Activated CD8-positive, alpha-beta memory T cell treated with anti-CD3 and anti-CD28 coated beads for 24 hours (primary cell): ENCODE results near the gene DNASE1L3.
A peak's percentile ranks its signal among the peaks of the same experiment; 100 is the strongest.
"Not testable (repeated sequence)": the region's sequence is repeated elsewhere in the genome, so short reads cannot be mapped to it uniquely, and the experiment has no call there.

Experiments
- DNase-seq: peaks from one replicate; pipeline ENCODE4 v3.0.0-alpha.2; 2020

Gene DNASE1L3, protein sequence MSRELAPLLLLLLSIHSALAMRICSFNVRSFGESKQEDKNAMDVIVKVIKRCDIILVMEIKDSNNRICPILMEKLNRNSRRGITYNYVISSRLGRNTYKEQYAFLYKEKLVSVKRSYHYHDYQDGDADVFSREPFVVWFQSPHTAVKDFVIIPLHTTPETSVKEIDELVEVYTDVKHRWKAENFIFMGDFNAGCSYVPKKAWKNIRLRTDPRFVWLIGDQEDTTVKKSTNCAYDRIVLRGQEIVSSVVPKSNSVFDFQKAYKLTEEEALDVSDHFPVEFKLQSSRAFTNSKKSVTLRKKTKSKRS

DNA sequence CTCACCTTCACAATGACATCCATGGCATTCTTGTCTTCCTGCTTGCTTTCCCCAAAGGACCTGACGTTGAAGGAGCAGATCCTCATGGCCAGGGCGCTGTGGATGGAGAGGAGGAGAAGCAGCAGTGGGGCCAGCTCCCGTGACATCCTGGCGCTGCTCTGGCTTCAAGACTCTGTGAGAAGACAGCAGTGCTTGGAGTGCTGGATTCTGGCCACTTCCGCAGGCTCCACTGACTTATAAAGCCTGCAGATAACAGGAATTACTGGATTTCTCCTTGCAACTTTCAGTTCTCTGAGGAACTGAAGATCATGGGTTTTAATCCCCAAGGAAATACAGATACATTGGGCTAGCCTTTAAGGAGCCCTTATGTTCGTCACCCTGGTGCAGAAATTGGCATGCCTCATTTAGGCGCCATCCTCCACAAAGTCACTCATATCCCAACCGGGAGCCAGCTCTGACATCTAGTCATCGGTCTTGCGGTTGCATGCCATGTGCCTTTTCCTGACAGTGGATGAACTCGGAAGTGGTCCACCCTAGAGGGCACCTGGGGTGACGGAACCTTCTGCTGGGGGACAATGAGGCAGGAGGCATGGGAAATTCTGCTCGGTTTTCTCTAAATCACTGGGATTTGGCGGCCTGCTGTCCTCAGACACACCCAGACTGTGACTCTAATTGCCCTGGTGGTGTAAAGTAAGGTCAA, at the start of gene DNASE1L3:
Gene DNASE1L3, minus strand, starts transcription at position 212 of the 700 bp plus-strand sequence. Its CDS starts 66 bp downstream, at position 146.
- DNase-seq = no peak

DNA sequence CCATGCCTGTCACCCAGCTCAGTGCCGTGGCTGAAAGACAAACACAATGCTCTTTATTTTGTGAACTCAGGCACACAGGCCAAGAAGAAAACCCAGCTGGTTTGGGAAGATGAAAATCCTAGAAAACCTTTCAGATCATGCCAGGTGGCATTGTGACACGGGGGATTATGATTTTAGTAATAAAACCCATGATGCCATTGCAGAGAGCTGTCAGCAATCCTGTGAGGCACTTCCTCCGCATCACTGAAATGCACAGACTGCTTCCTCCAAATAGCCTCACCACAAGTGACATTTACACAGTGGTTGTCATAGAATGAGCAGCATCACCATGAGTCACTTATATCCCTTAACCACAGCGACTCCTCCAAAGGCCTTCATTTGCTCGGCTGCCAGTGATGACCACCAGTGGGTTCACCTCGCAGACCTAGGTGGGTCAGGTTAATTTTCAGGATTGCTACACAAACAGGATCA, 49.5 kb upstream of the DNASE1L3 start:
- no peak for DNase-seq

DNA sequence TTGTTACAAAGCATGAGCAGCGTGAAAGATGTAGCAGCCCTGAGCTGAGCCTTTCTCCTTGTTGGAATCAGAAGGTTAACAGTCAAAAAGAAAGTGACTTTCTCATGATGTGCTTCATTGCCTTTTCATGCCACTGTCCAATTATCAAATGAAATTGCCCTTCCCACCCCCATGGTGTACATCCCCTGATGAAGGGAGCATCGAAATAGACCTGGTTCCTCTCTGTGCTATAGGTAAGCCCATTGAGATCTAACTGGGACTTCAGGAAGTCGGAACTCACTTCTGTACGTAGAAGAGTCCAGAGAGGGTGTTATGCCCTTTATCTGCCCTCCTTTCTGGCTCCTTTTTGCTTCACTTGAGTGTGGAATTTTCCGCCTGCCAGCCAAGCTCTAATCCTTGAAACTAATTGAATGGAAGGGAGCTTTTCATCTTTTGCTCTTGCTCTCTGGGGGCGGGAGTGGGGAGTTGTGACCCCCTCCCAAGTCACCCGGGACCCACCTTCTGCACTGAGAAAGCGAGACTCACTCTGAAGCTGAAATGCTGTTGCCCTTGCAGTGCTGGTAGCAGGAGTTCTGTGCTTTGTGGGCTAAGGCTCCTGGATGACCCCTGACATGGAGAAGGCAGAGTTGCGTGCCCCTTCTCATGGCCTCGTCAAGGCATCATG, 47.8 kb upstream of the DNASE1L3 start:
- no peak for DNase-seq

DNA sequence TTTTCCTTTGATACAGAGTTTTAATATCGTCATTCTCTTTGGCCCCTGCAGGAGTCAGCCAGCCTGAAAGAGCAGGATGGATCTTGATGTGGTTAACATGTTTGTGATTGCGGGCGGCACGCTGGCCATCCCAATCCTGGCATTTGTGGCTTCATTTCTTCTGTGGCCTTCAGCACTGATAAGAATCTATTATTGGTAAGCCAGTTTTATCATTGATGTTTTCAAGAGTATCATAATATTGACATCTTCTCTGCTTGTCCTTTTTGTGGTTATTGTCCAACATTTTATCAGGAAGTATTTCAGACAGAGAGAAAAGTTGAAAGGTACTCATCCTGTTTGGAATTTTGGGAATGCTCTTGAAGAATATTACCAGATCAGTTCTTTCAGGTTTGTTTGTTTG, 45.7 kb upstream of the DNASE1L3 start:
- DNase-seq = no peak

DNA sequence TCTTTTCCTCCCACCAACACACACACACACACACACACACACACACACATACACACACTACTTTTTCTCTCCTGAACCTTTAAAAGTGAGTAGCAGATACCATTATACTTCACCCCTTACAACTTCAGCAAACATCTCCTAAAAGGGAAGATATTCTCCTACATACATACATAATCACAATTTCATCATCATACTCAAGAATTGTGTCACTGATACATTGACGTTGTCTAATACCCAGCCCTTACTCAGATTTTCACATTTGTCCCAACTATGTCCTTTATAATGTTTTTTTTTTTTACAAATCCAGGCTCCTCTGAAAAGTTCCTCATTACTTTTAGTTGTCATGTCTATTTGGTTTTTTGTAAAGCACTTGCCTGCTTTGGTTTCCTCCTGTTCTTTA, 45.3 kb upstream of the DNASE1L3 start:
- DNase-seq = no peak

DNA sequence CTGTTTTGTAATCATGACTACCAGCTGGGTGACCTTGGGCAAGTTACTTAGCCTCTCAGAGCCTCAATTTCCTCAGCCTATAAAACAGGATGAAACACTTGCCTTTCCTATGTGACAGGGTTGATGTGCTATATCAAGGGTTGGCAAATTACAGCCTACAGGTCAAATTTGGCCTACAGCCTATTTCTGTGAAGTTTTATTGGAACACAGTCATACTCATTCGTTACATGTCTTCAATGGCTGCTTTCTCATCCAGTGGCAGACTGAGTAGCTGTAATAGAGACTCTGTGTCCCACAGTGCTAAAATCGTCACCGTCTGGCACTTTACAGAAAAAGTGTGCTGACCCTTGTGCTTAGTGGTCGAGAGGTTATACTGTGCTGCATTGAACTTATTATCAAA, 43.4 kb upstream of the DNASE1L3 start:
- DNase-seq = no peak

DNA sequence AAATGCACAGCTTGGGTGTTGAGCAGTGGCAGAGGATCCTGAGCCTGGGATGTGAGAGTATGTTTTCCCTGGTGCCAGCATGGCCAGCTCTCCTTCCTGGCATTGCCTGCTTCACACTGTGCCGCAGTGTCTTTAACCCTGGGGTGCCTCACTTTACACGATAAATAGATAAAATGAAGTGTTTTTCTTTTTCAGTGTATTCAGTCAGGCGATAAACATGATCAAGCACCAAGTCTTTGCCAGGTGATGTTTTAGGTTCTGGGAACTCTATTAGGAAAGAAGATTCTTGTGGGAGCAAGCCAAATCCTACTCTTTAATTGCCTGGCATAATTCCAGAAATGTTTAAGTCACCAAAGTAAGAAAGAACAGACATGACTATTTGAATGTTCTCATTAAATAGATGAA, 40.9 kb upstream of the DNASE1L3 start:
- no peak for DNase-seq

DNA sequence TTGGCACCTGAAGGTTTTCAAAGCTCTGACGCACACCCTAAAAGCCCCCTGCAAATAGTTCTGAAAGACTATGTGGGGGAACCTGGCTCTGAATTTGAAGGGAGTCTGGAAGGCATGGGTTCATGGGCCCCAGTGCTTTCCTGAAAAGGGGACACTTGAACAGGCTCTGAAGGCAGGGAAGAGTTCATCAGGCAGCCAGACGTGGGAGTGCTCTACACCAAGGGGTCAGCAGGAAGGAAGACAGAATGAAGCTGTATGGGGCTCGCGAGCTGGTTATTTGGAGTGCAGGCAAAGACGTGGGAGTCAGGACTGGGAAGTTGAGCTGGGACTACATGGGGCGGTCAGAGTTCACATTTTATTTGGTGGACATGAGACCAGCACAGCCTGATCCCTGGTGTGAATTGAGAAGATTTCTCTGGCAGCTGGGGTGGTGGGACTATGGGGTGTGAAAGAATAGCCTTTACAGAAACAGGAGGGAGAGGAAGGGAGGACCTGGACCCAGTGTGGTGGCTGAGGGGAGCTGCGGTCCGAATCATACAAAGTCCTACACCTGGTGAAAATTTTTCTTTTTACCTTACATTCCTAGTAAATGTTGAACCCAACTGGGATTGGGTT, 39.4 kb upstream of the DNASE1L3 start:
- DNase-seq = no peak

DNA sequence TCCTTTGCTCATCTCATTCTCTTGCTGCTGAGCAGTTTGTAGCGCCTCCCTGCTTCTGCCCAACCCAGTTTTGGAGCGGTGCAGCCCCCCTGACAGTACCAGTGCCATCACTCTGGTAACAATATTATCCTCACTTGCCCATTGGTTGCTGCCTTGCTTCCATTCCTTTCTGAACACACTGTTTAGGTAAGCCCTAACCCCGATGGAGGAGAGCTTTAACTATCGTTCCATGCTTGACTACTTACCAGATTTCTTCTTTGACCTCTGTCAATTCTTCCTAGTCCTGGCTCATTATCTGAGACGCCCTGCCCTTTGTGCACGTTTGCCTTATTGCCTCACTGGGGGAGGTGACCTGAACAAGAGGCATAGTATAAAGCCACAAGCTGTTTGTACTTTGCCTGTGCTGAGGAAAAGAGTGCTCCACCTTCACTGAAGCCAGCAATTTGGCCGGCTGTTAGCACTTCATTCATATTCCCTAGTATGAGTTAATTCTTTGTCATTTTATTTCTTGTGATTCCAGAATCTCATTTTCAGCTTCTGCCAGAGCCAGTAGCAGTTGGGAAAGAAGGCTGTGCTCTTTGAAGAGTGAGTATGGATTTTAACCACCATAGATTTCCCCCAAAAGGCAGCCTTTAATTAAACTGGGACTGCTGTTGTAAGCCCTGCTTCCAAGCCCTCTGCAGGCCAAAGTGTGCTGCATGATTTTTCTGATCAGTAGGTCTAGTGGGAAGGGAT, 38.8 kb upstream of the DNASE1L3 start:
- DNase-seq = no peak

DNA sequence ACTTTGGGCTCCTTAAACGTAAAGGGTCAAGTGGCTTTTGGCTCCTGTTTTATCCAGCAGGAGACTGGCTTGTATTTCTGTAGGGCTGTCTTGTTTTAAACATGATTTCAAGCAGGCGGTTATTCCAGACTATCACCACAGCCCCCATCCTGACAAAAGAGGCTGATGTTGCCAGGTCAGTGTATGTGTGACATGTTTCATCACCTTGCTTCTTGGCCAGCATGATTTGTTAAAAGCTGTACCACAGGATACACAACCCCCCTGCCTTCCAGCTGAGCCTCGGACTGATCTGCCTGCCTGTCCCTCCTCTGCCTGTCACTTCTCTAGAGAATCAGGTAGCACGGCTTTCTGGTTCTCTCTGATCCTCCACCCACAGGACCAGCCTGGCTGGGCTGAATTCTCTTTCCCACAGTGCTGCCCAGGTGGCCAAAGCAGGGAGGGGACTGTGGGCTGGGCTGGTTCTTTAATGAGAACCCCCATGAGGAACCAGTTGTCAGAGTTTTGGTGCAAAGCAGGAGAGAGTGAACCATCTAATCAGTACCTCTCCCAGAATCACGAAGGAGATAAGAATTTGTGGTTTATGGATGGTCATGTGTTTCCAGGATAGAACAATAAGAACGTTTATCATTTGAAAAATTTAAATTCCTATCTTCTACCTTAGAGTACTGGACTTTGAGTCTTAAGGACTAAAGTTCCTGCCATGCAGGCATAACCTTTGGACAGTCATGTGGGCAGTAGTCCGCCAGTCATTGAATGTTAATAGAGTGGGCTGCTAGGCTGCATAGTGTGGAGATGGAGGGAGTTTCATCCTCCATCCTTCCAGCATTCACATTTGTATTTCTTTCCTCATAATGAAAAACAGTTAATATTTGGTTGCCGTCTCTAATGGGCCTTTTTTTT, 35.6 kb upstream of the DNASE1L3 start:
- no peak for DNase-seq

DNA sequence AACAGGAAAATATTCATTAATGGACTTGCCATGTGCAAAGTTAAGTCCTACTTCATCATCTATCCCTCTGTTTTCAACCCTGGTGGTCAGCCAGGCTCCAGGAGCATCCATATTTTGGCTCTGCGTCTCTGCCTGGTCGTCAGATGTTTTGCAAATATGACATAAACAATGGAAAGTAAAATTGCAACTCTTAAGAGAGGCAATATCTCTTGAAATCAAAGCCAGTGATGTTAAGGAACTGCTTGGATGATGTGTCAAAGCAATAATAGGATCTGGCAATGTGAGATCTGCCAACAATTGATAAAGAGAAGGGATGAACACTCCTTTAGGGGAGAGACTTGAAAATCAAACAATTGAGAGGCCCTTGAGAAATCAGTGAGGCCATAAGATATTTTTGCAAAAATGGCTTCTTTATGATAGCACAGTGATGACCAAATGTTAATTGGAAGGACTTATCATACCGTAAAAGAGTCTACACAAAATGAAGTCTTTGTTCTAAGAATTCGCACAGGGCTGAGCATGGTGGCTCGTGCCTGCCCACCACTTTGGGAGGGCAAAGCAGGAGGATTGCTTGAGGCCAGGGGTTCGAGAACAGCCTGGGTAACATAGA, 33.3 kb upstream of the DNASE1L3 start:
- DNase-seq = no peak

DNA sequence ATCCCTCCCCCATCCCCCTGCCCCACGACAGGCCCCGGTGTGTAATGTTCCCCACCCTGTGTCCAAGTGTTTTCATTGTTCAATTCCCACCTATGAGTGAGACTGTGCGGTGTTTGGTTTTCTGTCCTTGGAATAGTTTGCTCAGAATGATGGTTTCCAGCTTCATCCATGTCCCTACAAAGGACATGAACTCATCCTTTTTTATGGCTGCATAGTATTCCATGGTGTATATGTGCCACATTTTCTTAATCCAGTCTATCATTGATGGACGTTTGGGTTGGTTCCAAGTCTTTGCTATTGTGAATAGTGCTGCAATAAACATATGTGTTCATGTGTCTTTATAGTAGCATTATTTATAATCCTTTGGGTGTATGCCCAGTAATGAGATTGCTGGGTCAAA, 32.1 kb upstream of the DNASE1L3 start:
- DNase-seq = not testable (repeated sequence)

DNA sequence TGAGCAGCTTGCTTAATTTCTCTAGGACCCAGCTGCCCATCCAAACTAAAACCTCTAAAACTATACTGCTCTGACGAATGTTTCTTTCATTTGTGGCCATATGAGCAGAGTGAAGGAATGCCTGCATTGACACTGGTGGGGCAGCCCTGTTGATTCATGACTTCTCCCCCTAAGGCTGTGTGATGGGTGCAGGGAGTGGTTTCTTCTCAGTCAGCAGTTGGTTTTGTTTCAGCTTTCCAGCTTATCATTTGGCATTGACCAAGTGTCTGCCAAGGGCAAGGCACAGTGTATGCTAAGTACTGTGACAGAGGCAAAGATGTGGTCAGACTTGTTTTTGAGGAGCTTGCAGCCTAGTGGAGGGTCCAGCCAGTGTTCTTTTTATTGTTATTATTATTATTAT, 31.6 kb upstream of the DNASE1L3 start:
- DNase-seq = no peak

DNA sequence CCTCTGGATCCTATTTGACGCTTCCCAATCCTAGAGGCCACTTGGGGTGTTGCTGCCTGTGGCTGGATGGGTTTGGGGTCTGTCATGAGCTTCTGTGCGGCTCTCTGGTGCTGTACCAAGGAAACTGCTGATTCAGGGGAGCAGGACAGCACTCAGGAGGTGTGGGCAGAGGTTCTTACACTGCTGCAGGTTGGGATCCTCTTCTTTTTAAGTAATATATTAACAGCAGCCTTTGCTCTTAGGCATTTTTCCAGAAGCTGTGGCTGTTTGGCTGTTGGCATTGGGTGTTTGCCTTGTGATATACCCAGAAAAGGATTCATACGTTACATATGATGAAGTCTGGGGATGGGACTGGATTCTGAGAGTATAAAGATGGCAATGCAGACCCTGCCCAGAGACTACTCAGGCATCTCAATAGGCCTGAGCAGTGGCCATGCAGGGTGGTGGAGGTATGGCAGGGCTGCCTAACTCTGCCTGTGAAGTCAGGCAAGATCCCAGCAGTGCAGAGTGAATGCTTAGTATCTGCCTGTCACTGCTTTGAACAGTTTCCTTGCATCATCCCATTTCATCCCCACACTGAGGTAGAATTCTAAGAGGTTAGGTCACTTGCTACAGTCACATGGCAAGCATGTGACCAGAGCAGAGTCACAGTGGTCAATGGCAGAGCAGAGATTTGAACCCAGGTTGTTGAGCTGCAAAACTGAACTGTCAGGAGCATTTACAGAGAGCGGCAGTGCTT, 30.7 kb upstream of the DNASE1L3 start:
- no peak for DNase-seq

DNA sequence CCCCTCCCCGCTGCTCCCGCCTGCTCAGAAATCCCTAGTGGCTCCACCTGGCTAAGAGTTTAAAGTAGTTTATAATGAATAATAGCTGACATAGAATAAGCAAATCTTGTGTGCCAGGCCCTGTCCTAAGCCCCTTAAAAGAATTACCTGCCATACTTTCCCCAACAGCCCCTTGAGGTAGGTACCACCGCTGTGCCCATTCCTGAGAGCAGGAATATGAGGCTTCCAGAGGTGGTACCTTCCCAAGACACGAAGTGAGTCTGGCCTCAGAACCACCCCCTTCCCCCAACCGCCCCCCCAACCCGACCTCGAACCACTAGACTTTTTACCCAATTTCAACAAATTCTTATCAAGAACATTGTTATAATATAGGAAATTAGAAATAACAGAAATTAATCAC, 28.1 kb upstream of the DNASE1L3 start:
- no peak for DNase-seq

DNA sequence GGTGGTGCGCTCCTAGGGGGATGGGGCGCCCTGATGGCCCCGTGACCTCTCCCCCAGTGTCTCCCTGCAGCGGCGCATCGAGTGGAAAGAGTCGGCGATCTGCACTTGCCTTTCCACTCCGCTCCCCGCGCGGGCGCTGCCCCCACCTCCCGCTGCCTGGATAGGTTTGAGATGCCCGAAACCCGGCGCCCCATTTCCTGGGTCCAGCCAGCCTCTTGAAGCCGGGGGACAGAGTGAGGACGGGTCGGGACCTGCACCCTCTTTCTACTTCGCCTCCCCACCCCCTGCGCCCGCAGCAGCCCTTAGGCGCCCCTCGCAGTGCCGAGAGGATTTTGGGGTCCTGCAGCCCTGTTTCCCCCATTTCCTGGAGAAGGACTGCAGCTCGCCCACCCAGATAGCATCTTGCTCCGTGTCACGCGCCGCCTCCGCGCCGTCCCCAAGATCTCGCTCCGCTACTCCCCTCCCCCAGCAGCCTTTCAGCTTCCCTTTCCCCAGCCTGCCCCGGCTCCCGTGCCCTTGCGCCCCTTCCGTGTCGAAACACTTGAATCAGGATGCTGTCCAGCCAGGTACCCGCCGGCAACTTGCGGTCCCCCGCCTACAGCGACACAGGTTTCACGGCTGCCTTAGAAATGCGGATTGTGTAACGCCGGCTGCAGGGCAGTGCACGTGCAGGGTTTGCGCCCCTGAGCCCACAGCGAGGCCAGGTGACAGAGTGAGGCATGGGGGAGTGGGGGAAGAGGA, 27.3 kb upstream of the DNASE1L3 start:
- peak; percentile 78 for DNase-seq

DNA sequence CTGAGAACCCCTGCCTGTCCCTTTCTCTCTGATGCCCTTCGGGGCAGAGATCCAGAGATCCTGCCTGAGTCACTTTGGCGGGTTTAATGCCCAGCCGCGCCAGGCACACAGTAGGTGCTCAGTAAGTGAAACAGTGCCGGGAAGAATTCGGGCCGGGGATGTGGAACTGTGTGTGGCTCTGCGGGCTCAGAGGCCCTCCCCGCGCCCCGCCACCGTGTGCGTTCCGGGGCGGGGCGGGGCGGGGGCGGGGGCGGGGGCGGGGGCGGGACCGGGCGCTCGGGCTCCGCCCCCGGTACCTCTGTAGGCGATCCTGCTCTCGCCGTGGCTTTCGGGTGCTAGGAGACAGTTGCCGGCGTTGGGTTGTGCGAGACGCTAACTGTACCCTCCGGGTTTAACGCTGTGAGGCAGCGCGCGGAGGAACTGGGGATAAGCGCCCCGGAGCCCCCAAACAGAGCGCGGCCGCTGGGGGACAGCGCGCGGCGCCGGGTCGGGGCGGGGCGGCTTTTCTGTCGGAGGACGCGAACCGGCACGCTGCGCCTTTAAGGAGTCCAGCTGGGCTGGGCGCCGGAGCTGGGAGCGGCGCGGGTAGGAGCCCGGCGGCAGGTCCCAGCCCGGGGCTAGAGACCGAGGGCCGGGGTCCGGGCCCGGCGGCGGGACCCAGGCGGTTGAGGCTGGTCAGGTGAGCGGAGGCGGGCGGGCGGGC, 26.6 kb upstream of the DNASE1L3 start, which contains the start of gene ABHD6:
Gene ABHD6, plus strand, starts transcription at position 555 of the 703 bp plus-strand sequence. CDS start 18,795 bp downstream, outside the sequence.
- peak; percentile 97 for DNase-seq

DNA sequence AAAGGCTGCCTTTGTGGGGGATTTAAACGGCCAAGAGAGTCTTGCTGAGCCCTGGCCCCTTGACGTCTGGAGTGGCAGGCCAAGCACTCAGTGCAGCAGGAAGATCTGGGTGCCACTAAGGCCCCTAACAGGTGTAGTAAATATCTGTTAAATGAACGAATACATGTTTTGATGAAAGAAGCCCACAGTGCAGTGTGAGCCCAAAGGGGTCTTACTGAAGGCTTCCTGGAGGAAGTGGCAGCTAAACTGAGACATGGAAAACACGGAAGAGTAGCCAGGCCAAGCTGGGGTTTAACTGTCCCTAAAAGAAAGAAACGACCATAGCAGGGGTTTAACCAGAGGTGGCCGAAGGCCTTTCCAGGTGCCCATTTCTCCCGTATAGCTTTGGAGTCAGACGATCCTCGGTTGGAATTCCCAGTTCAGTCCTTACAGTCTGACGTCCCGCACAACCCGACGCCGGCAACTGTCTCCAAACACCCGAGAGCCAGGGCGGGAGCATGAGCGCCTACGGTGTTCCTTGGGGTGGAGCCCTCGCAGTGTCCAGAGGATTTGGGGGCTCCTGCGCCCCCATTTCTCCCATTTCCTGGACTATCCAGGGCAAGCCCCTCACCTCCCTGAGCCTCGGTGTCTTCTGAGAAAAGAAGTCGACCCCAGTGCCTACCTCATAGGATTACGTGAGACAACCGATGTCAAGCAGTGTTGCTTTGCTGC, 25.9 kb upstream of the DNASE1L3 start:
- no peak for DNase-seq
